ENCODE data around the gene SRPK2. TPM values are rescaled to one million over a fixed set of nuclear protein-coding genes. Genes with fewer than 3 reads are reported as not detected.

The SRPK2 gene
- total RNA-seq, 1 donor from 2014 or later = 54.1 TPM

DNA sequence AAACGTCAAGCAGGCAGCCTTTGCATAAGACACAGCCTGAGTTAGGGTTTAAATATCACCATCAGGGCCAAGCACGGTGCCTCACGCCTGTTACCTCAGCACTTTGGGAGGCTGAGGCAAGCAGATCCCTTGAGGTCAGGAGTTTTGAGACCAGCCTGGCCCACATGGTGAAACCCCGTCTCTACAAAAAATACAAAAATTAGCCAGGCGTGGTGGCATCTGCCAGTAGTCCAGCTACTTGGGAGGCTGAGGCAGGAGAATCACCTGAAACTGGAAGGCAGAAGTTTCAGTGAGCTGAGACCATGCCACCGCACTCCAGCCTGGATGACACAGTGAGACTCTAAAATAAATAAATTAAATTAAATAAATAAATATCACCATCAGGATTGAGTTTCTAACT, 33.0 kb downstream of the SRPK2 start:
- no peak overlapping the region for H3K4me3 ChIP-seq
- H3K4me1 ChIP-seq = peaks cover 21% of the 10 kb centered on the region
- H3K27ac ChIP-seq = peak overlapping the region; percentile 67
- no peaks in the 10 kb centered on the region for H3K9me3 ChIP-seq (ENCODE audit: low read depth)
- Mint-ChIP-seq H3K27me3 (ENCODE audit: insufficient read depth, low read depth) (peaks cover 2% of the 10 kb centered on the region), H3K4me3 (no peak overlapping the region), H3K36me3 (peaks cover 22% of the 10 kb centered on the region), H3K4me1 (peaks cover 35% of the 10 kb centered on the region), H3K27ac (no peak overlapping the region), H3K9me3 (peaks cover 8% of the 10 kb centered on the region)
- peaks cover 62% of the 10 kb centered on the region for H4K20me1 ChIP-seq (ENCODE audit: low read depth)
- peaks cover 3% of the 10 kb centered on the region for H3F3A ChIP-seq (ENCODE audit: low read depth)
- peaks cover 90% of the 10 kb centered on the region for H3K79me2 ChIP-seq (ENCODE audit: low read depth)
- H3K9ac ChIP-seq = no peak overlapping the region
- H2AFZ ChIP-seq (replicated peaks) = no peak overlapping the region
- no peak for DNase-seq (ENCODE audit: low spot score)
- no peak for TF ChIP-seq EZH2phosphoT487 (IDR thresholded peaks at IDR 0.05)
- no peak for TF ChIP-seq EZH2 (IDR thresholded peaks at IDR 0.05)
- TF ChIP-seq, protein P1, sequence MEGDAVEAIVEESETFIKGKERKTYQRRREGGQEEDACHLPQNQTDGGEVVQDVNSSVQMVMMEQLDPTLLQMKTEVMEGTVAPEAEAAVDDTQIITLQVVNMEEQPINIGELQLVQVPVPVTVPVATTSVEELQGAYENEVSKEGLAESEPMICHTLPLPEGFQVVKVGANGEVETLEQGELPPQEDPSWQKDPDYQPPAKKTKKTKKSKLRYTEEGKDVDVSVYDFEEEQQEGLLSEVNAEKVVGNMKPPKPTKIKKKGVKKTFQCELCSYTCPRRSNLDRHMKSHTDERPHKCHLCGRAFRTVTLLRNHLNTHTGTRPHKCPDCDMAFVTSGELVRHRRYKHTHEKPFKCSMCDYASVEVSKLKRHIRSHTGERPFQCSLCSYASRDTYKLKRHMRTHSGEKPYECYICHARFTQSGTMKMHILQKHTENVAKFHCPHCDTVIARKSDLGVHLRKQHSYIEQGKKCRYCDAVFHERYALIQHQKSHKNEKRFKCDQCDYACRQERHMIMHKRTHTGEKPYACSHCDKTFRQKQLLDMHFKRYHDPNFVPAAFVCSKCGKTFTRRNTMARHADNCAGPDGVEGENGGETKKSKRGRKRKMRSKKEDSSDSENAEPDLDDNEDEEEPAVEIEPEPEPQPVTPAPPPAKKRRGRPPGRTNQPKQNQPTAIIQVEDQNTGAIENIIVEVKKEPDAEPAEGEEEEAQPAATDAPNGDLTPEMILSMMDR (IDR thresholded peaks at IDR 0.05) = no peak
- H3K4me2 ChIP-seq = peak overlapping the region; percentile 44
- no peaks in the 10 kb centered on the region for H3K36me3 ChIP-seq
- no peaks in the 10 kb centered on the region for H3K27me3 ChIP-seq

DNA sequence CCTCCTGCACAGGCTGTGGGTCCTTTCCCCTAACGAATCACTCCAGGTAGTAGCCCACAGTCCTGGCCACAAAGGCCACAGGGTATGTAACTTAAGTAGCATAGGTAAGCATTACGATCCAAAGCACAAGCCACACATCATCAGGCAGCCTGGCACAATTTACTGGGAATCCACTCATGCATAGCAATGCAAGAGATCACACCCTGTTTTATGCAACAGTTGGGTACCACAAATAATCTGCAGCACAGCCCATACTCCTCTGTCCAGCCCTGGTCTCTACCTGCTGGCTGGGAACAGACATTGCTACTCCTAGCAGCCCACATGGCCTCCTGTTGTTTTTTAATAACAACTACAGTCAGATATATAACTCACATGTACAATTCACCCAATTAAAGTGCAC, 34.3 kb downstream of the SRPK2 start:
- Histone ChIP-seq H3F3A (ENCODE audit: low read depth) (peaks cover 3% of the 10 kb centered on the region), H3K27ac (no peak overlapping the region), H3K4me3 (no peak overlapping the region), H2AFZ (replicated peaks) (no peak overlapping the region), H3K4me2 (no peak overlapping the region), H4K20me1 (ENCODE audit: low read depth) (peaks cover 65% of the 10 kb centered on the region), H3K9me3 (ENCODE audit: low read depth) (no peaks in the 10 kb centered on the region), H3K27me3 (no peaks in the 10 kb centered on the region), H3K4me1 (peaks cover 21% of the 10 kb centered on the region), H3K36me3 (no peaks in the 10 kb centered on the region), H3K9ac (no peak overlapping the region), H3K79me2 (ENCODE audit: low read depth) (peaks cover 94% of the 10 kb centered on the region)
- Mint-ChIP-seq H3K36me3 (peaks cover 10% of the 10 kb centered on the region), H3K4me1 (peaks cover 32% of the 10 kb centered on the region), H3K27ac (no peak overlapping the region), H3K4me3 (no peak overlapping the region), H3K27me3 (ENCODE audit: insufficient read depth, low read depth) (peaks cover 2% of the 10 kb centered on the region), H3K9me3 (peaks cover 2% of the 10 kb centered on the region)
- TF ChIP-seq EZH2 (IDR thresholded peaks at IDR 0.05) (no peak), EZH2phosphoT487 (IDR thresholded peaks at IDR 0.05) (no peak)
- TF ChIP-seq, protein P1 (IDR thresholded peaks at IDR 0.05) = no peak
- DNase-seq (ENCODE audit: low spot score) = no peak

DNA sequence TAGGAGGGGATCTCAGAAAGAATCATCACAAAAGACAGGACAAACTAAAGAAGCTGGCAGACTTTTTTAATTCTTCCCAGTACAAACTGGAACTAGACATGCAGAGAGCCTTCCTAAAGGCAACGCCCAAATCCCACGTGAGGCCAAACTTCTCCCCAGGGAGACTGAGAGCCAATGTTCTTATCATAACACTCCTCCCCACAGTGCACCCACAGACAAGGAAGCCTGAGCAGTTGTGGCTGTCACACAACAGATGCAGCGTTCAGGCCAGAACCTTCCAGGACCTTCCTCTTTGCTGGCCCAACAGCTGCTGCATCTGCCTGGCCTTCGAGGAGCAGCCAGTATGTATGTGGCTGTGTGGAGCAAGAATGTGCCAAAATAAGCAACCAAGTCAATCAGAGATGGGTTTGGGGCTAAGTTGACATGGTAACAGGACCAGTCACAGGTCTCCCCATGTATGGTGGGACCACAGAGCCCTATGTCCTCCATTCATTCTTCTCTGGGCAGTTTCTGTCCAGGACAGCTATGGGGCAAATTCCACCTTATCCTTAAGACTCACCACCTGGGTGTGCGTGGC, 34.9 kb downstream of the SRPK2 start:
- no peak for DNase-seq (ENCODE audit: low spot score)
- Mint-ChIP-seq H3K4me3 (no peak overlapping the region), H3K27me3 (ENCODE audit: insufficient read depth, low read depth) (peaks cover 2% of the 10 kb centered on the region), H3K36me3 (peaks cover 9% of the 10 kb centered on the region), H3K4me1 (peaks cover 31% of the 10 kb centered on the region), H3K27ac (no peak overlapping the region), H3K9me3 (peaks cover 2% of the 10 kb centered on the region)
- Histone ChIP-seq H3K4me3 (no peak overlapping the region), H3K27ac (no peak overlapping the region), H2AFZ (replicated peaks) (no peak overlapping the region), H3K4me2 (no peak overlapping the region), H4K20me1 (ENCODE audit: low read depth) (peaks cover 65% of the 10 kb centered on the region), H3K79me2 (ENCODE audit: low read depth) (peaks cover 94% of the 10 kb centered on the region), H3F3A (ENCODE audit: low read depth) (peaks cover 3% of the 10 kb centered on the region), H3K27me3 (no peaks in the 10 kb centered on the region), H3K36me3 (no peaks in the 10 kb centered on the region), H3K9ac (no peak overlapping the region), H3K9me3 (ENCODE audit: low read depth) (no peaks in the 10 kb centered on the region), H3K4me1 (peaks cover 20% of the 10 kb centered on the region)
- TF ChIP-seq EZH2phosphoT487 (IDR thresholded peaks at IDR 0.05) (no peak), EZH2 (IDR thresholded peaks at IDR 0.05) (no peak)
- TF ChIP-seq, protein P1 (IDR thresholded peaks at IDR 0.05) = no peak

Data from neural progenitor cell (in vitro differentiated cells).